PC-9 (cell line): ENCODE results near the gene ACSS3. TPM values are rescaled to one million over a fixed set of nuclear protein-coding genes. Genes with fewer than 3 reads are reported as not detected.

Experiments
- BruUV-seq: library from RNA; stranded (reverse); fragments of 400-500 nt; replicated peaks from 2 replicates; lab custom pipeline; 2021; lab: Mats Ljungman, UMichigan
- CTCF ChIA-PET: fragments of 300-600 bp; sonication (Branson Sonifier 250); formaldehyde crosslinking; loops from one replicate; lab custom pipeline; 2022; ENCODE audit warnings: antibody characterized with exemption; lab: Charles Lee
- POLR2A ChIA-PET: fragments of 300-600 bp; sonication (Branson Sonifier 250); formaldehyde crosslinking; loops from one replicate; lab custom pipeline; 2022; ENCODE audit warnings: antibody characterized with exemption; ENCODE audit not compliant: unreplicated experiment; lab: Charles Lee
- DNase-seq, 2 experiments: peaks; one replicate each; pipeline versions ENCODE4 v3.0.0 to v3.0.0-alpha.2; 2015 to 2022; ENCODE audit warnings: mixed read lengths in 1 of 2
- H2AFZ ChIP-seq: fragments of 200-600 bp; sonication (generic); 2 replicates; pipeline ENCODE4 v1.8.1; 2017; ENCODE audit warnings: antibody characterized with exemption
- H3F3A ChIP-seq: fragments of 200-600 bp; sonication (generic); 2 replicates; pipeline ENCODE4 v1.8.1; 2017; ENCODE audit warnings: antibody characterized with exemption, mild to moderate bottlenecking, low read depth; ENCODE audit not compliant: insufficient read depth
- H3K27ac ChIP-seq: fragments of 200-600 bp; sonication (generic); 2 replicates; pipeline ENCODE4 v1.6.1; 2016; ENCODE audit warnings: mixed run types
- H3K27me3 ChIP-seq: fragments of 200-600 bp; sonication (generic); 2 replicates; pipeline ENCODE4 v1.6.1; 2016; ENCODE audit warnings: low read depth, mixed run types; ENCODE audit not compliant: insufficient read depth
- H3K36me3 ChIP-seq: fragments of 200-600 bp; sonication (generic); 2 replicates; pipeline ENCODE4 v1.6.1; 2016; ENCODE audit warnings: low read depth, mixed run types
- H3K4me1 ChIP-seq: fragments of 200-600 bp; sonication (generic); replicated peaks from 2 replicates; pipeline ENCODE4 v1.6.1; 2016; ENCODE audit warnings: mixed run types; ENCODE audit not compliant: insufficient read depth
- H3K4me2 ChIP-seq: fragments of 200-600 bp; sonication (generic); 2 replicates; pipeline ENCODE4 v1.6.1; 2017; ENCODE audit warnings: mixed run types
- H3K4me3 ChIP-seq: fragments of 200-600 bp; sonication (generic); 2 replicates; pipeline ENCODE4 v1.6.1; 2016; ENCODE audit warnings: mixed run types
- H3K79me2 ChIP-seq: fragments of 200-600 bp; sonication (generic); 2 replicates; pipeline ENCODE4 v1.6.1; 2017; ENCODE audit warnings: low read depth, mixed run types
- H3K9me2 ChIP-seq: fragments of 200-600 bp; sonication (generic); 2 replicates; pipeline ENCODE4 v1.8.1; 2017; ENCODE audit warnings: mild to moderate bottlenecking; ENCODE audit not compliant: insufficient read depth
- H3K9me3 ChIP-seq: fragments of 200-600 bp; sonication (generic); 2 replicates; pipeline ENCODE4 v1.8.1; 2016; ENCODE audit warnings: low read depth; ENCODE audit not compliant: insufficient read depth
- H4K20me1 ChIP-seq: fragments of 200-600 bp; sonication (generic); 2 replicates; pipeline ENCODE4 v1.8.1; 2017; ENCODE audit not compliant: insufficient read depth
- CTCF ChIP-seq: fragments of 200-600 bp; sonication (generic); conservative IDR thresholded peaks from 2 replicates; pipeline ENCODE4 v1.6.1; 2017; ENCODE audit warnings: mixed run types, antibody characterized with exemption, mild to moderate bottlenecking, moderate library complexity
- EZH2 ChIP-seq: fragments of 200-600 bp; sonication (generic); IDR thresholded peaks from 2 replicates; pipeline ENCODE4 v1.8.0; 2017; ENCODE audit warnings: antibody characterized with exemption, low read depth
- intact Hi-C: fragments of 100-400 bp; cut with micrococcal nuclease; formaldehyde crosslinking; loops from one replicate; pipeline ENCODE4 v1.10.0; 2022; ENCODE audit not compliant: unreplicated experiment
- total RNA-seq: library from RNA; stranded (reverse); gene quantifications from 2 replicates; pipeline ENCODE4 v1.2.3, GENCODE V29; 2021

Gene ACSS3
- total RNA-seq, 1 experiment from 2014 or later = 8.5 TPM

- POLR2A ChIA-PET = no interaction called here
- DNase-seq = no peak
- no peak for TF ChIP-seq EZH2
These were observed 168.2 kb downstream of the ACSS3 start for GRCh38 chr12:81245907-81246570.

GRCh38 chr12:81249976-81250375, 172.1 kb downstream of the ACSS3 start:
- H3K79me2 ChIP-seq = no peaks in the 10 kb centered on the region
- no peak overlapping the region for H3K4me2 ChIP-seq
- H3F3A ChIP-seq = no peaks in the 10 kb centered on the region
- TF ChIP-seq CTCF (no peak), EZH2 (no peak)
- ChIA-PET CTCF (no interaction called here), POLR2A (no interaction called here)
- H4K20me1 ChIP-seq = no peaks in the 10 kb centered on the region
- no peak overlapping the region for H3K27ac ChIP-seq
- H3K9me2 ChIP-seq = no peaks in the 10 kb centered on the region
- intact Hi-C loops = loop anchor here (10.0 kb wide), 1 partner anchor 1055 kb away; no protein-coding TSS in a partner anchor
- DNase-seq = no peak
- no peaks in the 10 kb centered on the region for H3K27me3 ChIP-seq
- no peaks in the 10 kb centered on the region for H3K9me3 ChIP-seq
- H3K4me3 ChIP-seq = no peak overlapping the region
- no TSS peak for BruUV-seq
- H2AFZ ChIP-seq = no peak overlapping the region
- H3K4me1 ChIP-seq = no peaks in the 10 kb centered on the region
- H3K36me3 ChIP-seq = no peaks in the 10 kb centered on the region

More at GRCh38 chr12:81245907-81246570, 168.2 kb downstream of the ACSS3 start:
- Histone ChIP-seq H3K4me1 (no peaks in the 10 kb centered on the region), H3K9me2 (no peaks in the 10 kb centered on the region), H3K36me3 (no peaks in the 10 kb centered on the region), H4K20me1 (no peaks in the 10 kb centered on the region), H3K4me2 (no peak overlapping the region), H3K27ac (no peak overlapping the region), H3F3A (no peaks in the 10 kb centered on the region), H3K9me3 (no peaks in the 10 kb centered on the region), H3K4me3 (no peak overlapping the region), H3K27me3 (no peaks in the 10 kb centered on the region), H2AFZ (no peak overlapping the region), H3K79me2 (no peaks in the 10 kb centered on the region)
- CTCF ChIA-PET = no interaction called here
- intact Hi-C loops = no loop called here
- no TSS peak for BruUV-seq

GRCh38 chr12:81252228-81252627, 174.3 kb downstream of the ACSS3 start:
- no TSS peak for BruUV-seq
- H3K9me2 ChIP-seq = no peaks in the 10 kb centered on the region
- TF ChIP-seq EZH2 = no peak
- no peak for TF ChIP-seq CTCF
- no peaks in the 10 kb centered on the region for H3K27me3 ChIP-seq
- no peaks in the 10 kb centered on the region for H3F3A ChIP-seq
- H3K4me3 ChIP-seq = no peak overlapping the region
- no peak for DNase-seq
- POLR2A ChIA-PET = no interaction called here
- no peaks in the 10 kb centered on the region for H4K20me1 ChIP-seq
- H3K4me1 ChIP-seq = no peaks in the 10 kb centered on the region
- H3K79me2 ChIP-seq = no peaks in the 10 kb centered on the region
- intact Hi-C loops = loop anchor here (10.0 kb wide), 1 partner anchor 1057 kb away; no protein-coding TSS in a partner anchor
- CTCF ChIA-PET = no interaction called here
- no peaks in the 10 kb centered on the region for H3K9me3 ChIP-seq
- no peaks in the 10 kb centered on the region for H3K36me3 ChIP-seq
- H2AFZ ChIP-seq = no peak overlapping the region
- no peak overlapping the region for H3K27ac ChIP-seq
- no peak overlapping the region for H3K4me2 ChIP-seq
